MM.1S (cell line): ENCODE data around the gene LTO1.

Experiments
- DNase-seq: peaks from one replicate; pipeline ENCODE4 v3.0.0-alpha.2; 2015
- H2AFZ ChIP-seq: fragments of 300-600 bp; sonication (generic); 2 replicates; pipeline ENCODE4 v1.6.0; 2016; ENCODE audit warnings: antibody characterized with exemption, low read length
- H3F3A ChIP-seq: fragments of 300-600 bp; sonication (generic); 2 replicates; pipeline ENCODE4 v1.6.1; 2016; ENCODE audit warnings: mild to moderate bottlenecking, antibody characterized with exemption, low read length, moderate library complexity, mixed read lengths; ENCODE audit not compliant: insufficient read depth
- H3K27ac ChIP-seq: fragments of 300-600 bp; sonication (generic); 2 replicates; pipeline ENCODE4 v1.5.1; 2016; ENCODE audit warnings: mild to moderate bottlenecking, low read length
- H3K27me3 ChIP-seq: fragments of 300-600 bp; sonication (generic); replicated peaks from 2 replicates; pipeline ENCODE4 v1.6.0; 2016; ENCODE audit warnings: low read length; ENCODE audit not compliant: insufficient read depth
- H3K36me3 ChIP-seq: fragments of 300-600 bp; sonication (generic); replicated peaks from 2 replicates; pipeline ENCODE4 v1.6.1; 2016; ENCODE audit warnings: mild to moderate bottlenecking, low read length, mixed read lengths; ENCODE audit not compliant: insufficient read depth
- H3K4me1 ChIP-seq: fragments of 300-600 bp; sonication (generic); 2 replicates; pipeline ENCODE4 v1.6.1; 2016; ENCODE audit warnings: low read length, mixed read lengths
- H3K4me2 ChIP-seq: fragments of 300-600 bp; sonication (generic); 2 replicates; pipeline ENCODE4 v1.6.0; 2016; ENCODE audit warnings: low read depth, low read length
- H3K4me3 ChIP-seq: fragments of 300-600 bp; sonication (generic); 2 replicates; pipeline ENCODE4 v1.5.1; 2016; ENCODE audit warnings: low read length, mixed read lengths
- H3K79me2 ChIP-seq: fragments of 300-600 bp; sonication (generic); 2 replicates; pipeline ENCODE4 v1.6.1; 2016; ENCODE audit warnings: mixed run types, low read length, mixed read lengths
- H3K9ac ChIP-seq: fragments of 300-600 bp; sonication (generic); 2 replicates; pipeline ENCODE4 v1.6.1; 2016; ENCODE audit warnings: low read length, mixed read lengths
- H3K9me2 ChIP-seq: fragments of 300-600 bp; sonication (generic); replicated peaks from 2 replicates; pipeline ENCODE4 v1.6.1; 2016; ENCODE audit warnings: mild to moderate bottlenecking, low read length, mixed read lengths; ENCODE audit not compliant: insufficient read depth
- H3K9me3 ChIP-seq: fragments of 300-600 bp; sonication (generic); replicated peaks from 2 replicates; pipeline ENCODE4 v1.6.1; 2016; ENCODE audit warnings: mild to moderate bottlenecking, low read length, mixed read lengths; ENCODE audit not compliant: insufficient read depth
- H4K20me1 ChIP-seq: fragments of 300-600 bp; sonication (generic); 2 replicates; pipeline ENCODE4 v1.6.1; 2016; ENCODE audit warnings: mild to moderate bottlenecking, low read length, moderate library complexity, mixed read lengths; ENCODE audit not compliant: insufficient read depth
- EZH2 ChIP-seq: fragments of 300-600 bp; sonication (generic); optimal IDR thresholded peaks from 2 replicates; pipeline ENCODE3; 2017; ENCODE audit warnings: low read depth, mild to moderate bottlenecking, antibody characterized with exemption, low read length, mixed read lengths
- EZH2phosphoT487 ChIP-seq: fragments of 300-600 bp; sonication (generic); IDR thresholded peaks from 2 replicates; pipeline ENCODE4 v1.6.1; 2018; ENCODE audit warnings: antibody characterized with exemption, low read length
- TF ChIP-seq, protein P1 (sequence below): fragments of 300-600 bp; sonication (generic); IDR thresholded peaks from 2 replicates; pipeline ENCODE4 v1.5.1; 2016; ENCODE audit warnings: antibody characterized with exemption, low read length, mixed read lengths

Gene LTO1

DNA sequence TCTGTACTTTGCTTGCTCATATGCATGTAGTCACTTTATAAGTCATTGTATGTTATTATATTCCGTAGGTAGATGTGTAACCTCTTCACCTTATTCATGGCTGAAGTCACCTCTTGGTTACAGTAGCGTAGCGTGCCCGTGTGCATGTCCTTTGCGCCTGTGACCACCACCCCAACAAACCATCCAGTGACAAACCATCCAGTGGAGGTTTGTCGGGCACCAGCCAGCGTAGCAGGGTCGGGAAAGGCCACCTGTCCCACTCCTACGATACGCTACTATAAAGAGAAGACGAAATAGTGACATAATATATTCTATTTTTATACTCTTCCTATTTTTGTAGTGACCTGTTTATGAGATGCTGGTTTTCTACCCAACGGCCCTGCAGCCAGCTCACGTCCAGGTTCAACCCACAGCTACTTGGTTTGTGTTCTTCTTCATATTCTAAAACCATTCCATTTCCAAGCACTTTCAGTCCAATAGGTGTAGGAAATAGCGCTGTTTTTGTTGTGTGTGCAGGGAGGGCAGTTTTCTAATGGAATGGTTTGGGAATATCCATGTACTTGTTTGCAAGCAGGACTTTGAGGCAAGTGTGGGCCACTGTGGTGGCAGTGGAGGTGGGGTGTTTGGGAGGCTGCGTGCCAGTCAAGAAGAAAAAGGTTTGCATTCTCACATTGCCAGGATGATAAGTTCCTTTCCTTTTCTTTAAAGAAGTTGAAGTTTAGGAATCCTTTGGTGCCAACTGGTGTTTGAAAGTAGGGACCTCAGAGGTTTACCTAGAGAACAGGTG is 23.1 kb downstream of the LTO1 start:
- DNase-seq: no peak
- H3K4me2 ChIP-seq: no peak overlapping the region
- H3K9me3 ChIP-seq: no peaks in the 10 kb centered on the region
- H3K4me3 ChIP-seq: no peak overlapping the region
- TF ChIP-seq, protein P1, sequence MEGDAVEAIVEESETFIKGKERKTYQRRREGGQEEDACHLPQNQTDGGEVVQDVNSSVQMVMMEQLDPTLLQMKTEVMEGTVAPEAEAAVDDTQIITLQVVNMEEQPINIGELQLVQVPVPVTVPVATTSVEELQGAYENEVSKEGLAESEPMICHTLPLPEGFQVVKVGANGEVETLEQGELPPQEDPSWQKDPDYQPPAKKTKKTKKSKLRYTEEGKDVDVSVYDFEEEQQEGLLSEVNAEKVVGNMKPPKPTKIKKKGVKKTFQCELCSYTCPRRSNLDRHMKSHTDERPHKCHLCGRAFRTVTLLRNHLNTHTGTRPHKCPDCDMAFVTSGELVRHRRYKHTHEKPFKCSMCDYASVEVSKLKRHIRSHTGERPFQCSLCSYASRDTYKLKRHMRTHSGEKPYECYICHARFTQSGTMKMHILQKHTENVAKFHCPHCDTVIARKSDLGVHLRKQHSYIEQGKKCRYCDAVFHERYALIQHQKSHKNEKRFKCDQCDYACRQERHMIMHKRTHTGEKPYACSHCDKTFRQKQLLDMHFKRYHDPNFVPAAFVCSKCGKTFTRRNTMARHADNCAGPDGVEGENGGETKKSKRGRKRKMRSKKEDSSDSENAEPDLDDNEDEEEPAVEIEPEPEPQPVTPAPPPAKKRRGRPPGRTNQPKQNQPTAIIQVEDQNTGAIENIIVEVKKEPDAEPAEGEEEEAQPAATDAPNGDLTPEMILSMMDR: no peak
- TF ChIP-seq EZH2phosphoT487: no peak
- no peak for TF ChIP-seq EZH2
- no peak overlapping the region for H3K9ac ChIP-seq
- H3K4me1 ChIP-seq: no peaks in the 10 kb centered on the region
- no peak overlapping the region for H3K27ac ChIP-seq
- no peaks in the 10 kb centered on the region for H3K79me2 ChIP-seq
- H3K36me3 ChIP-seq: no peaks in the 10 kb centered on the region
- H3K9me2 ChIP-seq: no peaks in the 10 kb centered on the region
- no peak overlapping the region for H2AFZ ChIP-seq
- H3F3A ChIP-seq: no peaks in the 10 kb centered on the region
- H3K27me3 ChIP-seq: no peaks in the 10 kb centered on the region
- H4K20me1 ChIP-seq: no peaks in the 10 kb centered on the region

DNA sequence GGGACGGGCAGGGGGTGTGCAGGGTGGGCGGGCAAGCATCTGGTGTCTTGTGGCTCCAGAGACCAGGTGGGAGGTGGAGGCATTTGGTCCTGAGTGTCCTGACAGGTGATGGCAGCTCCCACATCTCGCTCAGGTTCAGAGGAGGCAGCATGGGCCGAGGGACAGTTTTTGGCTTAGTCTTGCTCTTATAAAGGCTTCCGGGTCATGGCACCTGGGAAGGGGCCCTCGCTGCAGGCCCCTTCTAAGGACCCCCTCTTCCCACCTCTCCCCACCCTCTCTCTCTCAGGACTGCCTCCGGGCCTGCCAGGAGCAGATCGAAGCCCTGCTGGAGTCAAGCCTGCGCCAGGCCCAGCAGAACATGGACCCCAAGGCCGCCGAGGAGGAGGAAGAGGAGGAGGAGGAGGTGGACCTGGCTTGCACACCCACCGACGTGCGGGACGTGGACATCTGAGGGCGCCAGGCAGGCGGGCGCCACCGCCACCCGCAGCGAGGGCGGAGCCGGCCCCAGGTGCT is 24.3 kb downstream of the LTO1 start:
- Histone ChIP-seq H2AFZ (no peak overlapping the region), H3K27me3 (no peaks in the 10 kb centered on the region), H3K4me2 (no peak overlapping the region), H3K4me1 (no peaks in the 10 kb centered on the region), H4K20me1 (no peaks in the 10 kb centered on the region), H3K4me3 (no peak overlapping the region), H3K27ac (no peak overlapping the region), H3K9ac (no peak overlapping the region), H3K9me3 (no peaks in the 10 kb centered on the region), H3K79me2 (no peaks in the 10 kb centered on the region), H3K36me3 (no peaks in the 10 kb centered on the region), H3K9me2 (no peaks in the 10 kb centered on the region), H3F3A (no peaks in the 10 kb centered on the region)
- no peak for DNase-seq
- TF ChIP-seq, protein P1: no peak

DNA sequence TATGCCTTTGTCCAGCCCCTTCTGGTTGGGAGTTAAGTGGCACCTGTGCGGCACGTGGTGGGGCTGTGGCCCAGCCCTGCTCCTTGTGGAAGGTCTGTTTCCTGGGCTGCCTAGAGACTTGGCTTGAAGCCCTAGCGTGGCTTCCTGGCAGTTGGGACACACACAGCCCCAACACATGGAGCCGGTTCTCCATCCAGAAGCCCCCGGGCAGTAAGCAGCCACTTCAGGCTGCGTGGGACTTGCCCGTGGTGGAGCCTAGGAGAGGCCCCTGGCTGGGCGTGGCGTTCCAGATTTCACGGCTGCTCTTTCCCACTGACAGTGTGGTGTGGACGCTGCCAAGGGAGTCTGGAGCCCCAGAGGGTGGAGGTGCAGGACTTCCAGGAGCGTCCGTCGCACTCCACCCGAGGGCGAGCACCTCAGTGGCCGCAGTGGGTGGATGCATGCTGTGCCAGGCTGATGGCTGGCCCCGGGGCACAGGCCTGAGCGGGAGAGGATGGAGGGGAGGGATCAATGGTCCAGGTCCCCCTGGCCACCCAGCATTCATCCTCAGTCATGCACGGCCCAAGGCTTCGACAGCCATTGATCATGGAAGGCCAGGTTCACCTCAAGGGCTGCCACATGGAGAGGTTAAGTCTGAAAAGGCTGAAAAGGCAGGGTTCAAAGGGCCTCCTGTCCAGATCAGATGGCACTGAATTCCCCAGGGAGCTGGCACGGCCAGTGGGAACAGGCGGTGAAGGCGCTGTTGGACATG is 24.9 kb downstream of the LTO1 start:
- no peak for DNase-seq
- H3K4me2 ChIP-seq: no peak overlapping the region
- H3K9me3 ChIP-seq: no peaks in the 10 kb centered on the region
- H4K20me1 ChIP-seq: no peaks in the 10 kb centered on the region
- H2AFZ ChIP-seq: no peak overlapping the region
- H3K79me2 ChIP-seq: no peaks in the 10 kb centered on the region
- TF ChIP-seq, protein P1: no peak
- no peak for TF ChIP-seq EZH2
- no peak for TF ChIP-seq EZH2phosphoT487
- no peak overlapping the region for H3K27ac ChIP-seq
- no peaks in the 10 kb centered on the region for H3K36me3 ChIP-seq
- H3K9ac ChIP-seq: no peak overlapping the region
- no peaks in the 10 kb centered on the region for H3K4me1 ChIP-seq
- H3F3A ChIP-seq: no peaks in the 10 kb centered on the region
- no peak overlapping the region for H3K4me3 ChIP-seq
- H3K9me2 ChIP-seq: no peaks in the 10 kb centered on the region
- H3K27me3 ChIP-seq: no peaks in the 10 kb centered on the region
